Stimulated activated effector memory CD8-positive, alpha-beta T cell treated with anti-CD3 and anti-CD28 coated beads, Interleukin-12 subunit alpha, Interleukin-12 subunit beta, amount 100 ng/mL, for 72 hours (primary cell): Measurements from ENCODE around the gene TMEM131L.
A peak's percentile ranks its signal among the peaks of the same experiment; 100 is the strongest.

ENCODE experiments used
- ATAC-seq: fragments of 150-1000 bp; cut with Tn5 transposase; 2 replicates; pipeline ENCODE4 v1.10.0; 2021
- DNase-seq, 2 donors: peaks; one replicate each; pipeline ENCODE4 v3.0.0; 2021 to 2022; ENCODE audit warnings: low spot score in 2 of 2
- H3K27ac Mint-ChIP-seq: one replicate; pipeline ENCODE4 v1.8.0; 2022; ENCODE audit warnings: mild to moderate bottlenecking, mixed read lengths
- H3K36me3 Mint-ChIP-seq: one replicate; pipeline ENCODE4 v1.8.0; 2022; ENCODE audit warnings: mild to moderate bottlenecking, mixed read lengths
- H3K4me1 Mint-ChIP-seq: one replicate; pipeline ENCODE4 v1.8.0; 2022; ENCODE audit warnings: mixed read lengths
- H3K4me3 Mint-ChIP-seq: one replicate; pipeline ENCODE4 v1.8.0; 2022; ENCODE audit warnings: mild to moderate bottlenecking, mixed read lengths
- H3K9me3 Mint-ChIP-seq: one replicate; pipeline ENCODE4 v1.8.0; 2022; ENCODE audit warnings: mixed read lengths

Gene TMEM131L

DNA sequence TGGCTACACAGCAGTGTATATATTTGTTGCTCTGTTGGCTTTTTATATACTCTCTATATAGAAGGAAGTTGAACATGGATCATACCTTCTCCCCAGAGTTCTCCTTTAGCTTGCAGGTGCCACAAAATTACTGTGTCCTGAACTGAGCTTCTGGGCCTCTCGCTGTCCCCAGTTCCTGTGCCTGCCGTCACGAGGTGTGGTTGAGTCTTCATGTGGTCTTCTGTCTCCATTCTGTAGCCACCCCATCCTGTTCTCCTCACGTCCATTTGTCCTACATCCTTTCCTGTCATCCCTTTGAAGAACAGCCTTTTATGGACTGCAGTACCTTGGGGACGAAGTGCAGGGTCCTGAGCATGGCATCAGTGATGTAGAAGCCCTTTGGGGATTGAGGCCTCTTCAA, 14.5 kb downstream of the TMEM131L start:
- H3K36me3 Mint-ChIP-seq = peaks cover 21% of the 10 kb centered on the region
- no peaks in the 10 kb centered on the region for H3K9me3 Mint-ChIP-seq
- H3K27ac Mint-ChIP-seq = peak overlapping the region; percentile 80
- no peak overlapping the region for H3K4me3 Mint-ChIP-seq
- peaks cover 40% of the 10 kb centered on the region for H3K4me1 Mint-ChIP-seq
- DNase-seq = no peak
- ATAC-seq = no peak

GRCh38 chr4:153481478-153481877, 15.3 kb downstream of the TMEM131L start:
- no peak for ATAC-seq
- DNase-seq = no peak
- Mint-ChIP-seq H3K4me1 (peaks cover 48% of the 10 kb centered on the region), H3K4me3 (no peak overlapping the region), H3K9me3 (no peaks in the 10 kb centered on the region), H3K27ac (peak overlapping the region; percentile 80), H3K36me3 (peaks cover 13% of the 10 kb centered on the region)

- Mint-ChIP-seq H3K4me1 (peaks cover 61% of the 10 kb centered on the region), H3K9me3 (no peaks in the 10 kb centered on the region), H3K36me3 (peaks cover 25% of the 10 kb centered on the region), H3K27ac (peak overlapping the region; percentile 39), H3K4me3 (peak overlapping the region; percentile 53)
- no peak for DNase-seq
- ATAC-seq = no peak
Observed at GRCh38 chr4:153483432-153484418, 17.6 kb downstream of the TMEM131L start.

DNA sequence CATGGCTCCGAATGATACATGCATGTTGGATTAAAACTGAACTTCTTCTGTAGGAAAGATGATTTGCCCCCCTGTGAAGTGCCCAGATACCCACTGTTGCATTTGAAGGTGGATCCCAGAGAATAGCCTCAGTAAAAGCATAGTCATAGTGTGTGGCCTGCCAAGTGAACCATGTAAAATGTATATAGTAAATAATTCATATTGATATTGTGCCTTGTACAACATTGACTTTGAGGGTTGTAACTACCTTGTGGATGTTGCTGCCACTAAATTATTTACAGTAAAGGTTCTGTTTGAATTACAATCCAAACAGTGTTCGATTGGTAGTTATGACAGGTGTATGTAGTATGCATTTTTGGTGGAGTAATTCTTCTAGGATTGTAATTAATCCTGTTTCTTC, 19.2 kb downstream of the TMEM131L start:
- no peak for DNase-seq
- H3K4me3 Mint-ChIP-seq = no peak overlapping the region

GRCh38 chr4:153485860-153486259, 19.7 kb downstream of the TMEM131L start:
- no peak for DNase-seq
- Mint-ChIP-seq H3K27ac (no peak overlapping the region), H3K4me3 (no peak overlapping the region), H3K36me3 (peaks cover 26% of the 10 kb centered on the region), H3K9me3 (no peaks in the 10 kb centered on the region), H3K4me1 (peaks cover 64% of the 10 kb centered on the region)
- no peak for ATAC-seq

More for the DNA sequence above, 19.2 kb downstream of the TMEM131L start:
- peaks cover 26% of the 10 kb centered on the region for H3K36me3 Mint-ChIP-seq
- no peaks in the 10 kb centered on the region for H3K9me3 Mint-ChIP-seq
- H3K27ac Mint-ChIP-seq = no peak overlapping the region
- peaks cover 67% of the 10 kb centered on the region for H3K4me1 Mint-ChIP-seq
- ATAC-seq = no peak

DNA sequence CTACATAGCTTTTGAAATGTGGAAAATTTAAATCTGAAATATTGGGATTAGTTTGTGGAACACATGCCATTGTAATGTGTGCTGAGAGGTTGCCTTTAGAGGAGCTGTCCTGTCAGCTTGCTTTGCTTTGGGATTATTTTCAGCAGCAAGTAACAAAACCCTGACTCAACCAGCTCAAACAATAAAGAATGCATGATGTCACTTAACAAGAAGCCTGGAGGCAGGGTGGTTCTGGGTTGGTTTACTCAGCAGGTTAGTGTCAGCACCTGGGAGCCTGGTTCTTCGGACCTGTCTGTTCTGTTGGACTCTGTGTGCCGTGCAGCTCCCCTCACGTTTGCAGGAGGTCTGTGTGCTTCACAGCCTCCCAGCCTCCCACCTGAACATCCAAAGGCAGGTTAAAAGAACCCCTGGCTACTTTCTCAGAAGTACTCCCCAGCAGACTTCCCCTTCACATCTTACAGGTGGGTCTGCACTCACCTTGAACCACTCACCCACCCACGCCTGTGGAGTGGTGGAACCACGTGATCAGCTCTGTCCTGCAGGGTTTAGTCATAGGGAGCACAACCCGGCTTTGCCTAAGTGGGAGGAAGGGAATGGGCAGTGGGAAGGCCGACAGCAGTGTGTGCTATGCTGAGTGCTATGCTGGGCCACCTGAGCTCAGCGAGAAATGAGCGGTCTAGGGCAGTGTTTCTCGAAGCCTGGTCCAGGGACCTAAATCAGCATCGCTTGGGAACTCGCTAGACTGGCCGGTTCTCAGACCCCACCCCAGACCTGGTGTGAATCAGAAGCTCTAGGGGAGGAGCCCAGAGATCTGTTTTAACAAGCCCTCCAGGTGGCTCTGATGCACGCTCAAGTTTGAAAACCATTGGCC, 20.4 kb downstream of the TMEM131L start:
- Mint-ChIP-seq H3K36me3 (peaks cover 26% of the 10 kb centered on the region), H3K4me1 (peaks cover 65% of the 10 kb centered on the region), H3K27ac (peak overlapping the region; percentile 91), H3K4me3 (peak overlapping the region; percentile 69), H3K9me3 (no peaks in the 10 kb centered on the region)
- peak in 1 of 2 donors; percentile 53 for DNase-seq
- no peak for ATAC-seq

DNA sequence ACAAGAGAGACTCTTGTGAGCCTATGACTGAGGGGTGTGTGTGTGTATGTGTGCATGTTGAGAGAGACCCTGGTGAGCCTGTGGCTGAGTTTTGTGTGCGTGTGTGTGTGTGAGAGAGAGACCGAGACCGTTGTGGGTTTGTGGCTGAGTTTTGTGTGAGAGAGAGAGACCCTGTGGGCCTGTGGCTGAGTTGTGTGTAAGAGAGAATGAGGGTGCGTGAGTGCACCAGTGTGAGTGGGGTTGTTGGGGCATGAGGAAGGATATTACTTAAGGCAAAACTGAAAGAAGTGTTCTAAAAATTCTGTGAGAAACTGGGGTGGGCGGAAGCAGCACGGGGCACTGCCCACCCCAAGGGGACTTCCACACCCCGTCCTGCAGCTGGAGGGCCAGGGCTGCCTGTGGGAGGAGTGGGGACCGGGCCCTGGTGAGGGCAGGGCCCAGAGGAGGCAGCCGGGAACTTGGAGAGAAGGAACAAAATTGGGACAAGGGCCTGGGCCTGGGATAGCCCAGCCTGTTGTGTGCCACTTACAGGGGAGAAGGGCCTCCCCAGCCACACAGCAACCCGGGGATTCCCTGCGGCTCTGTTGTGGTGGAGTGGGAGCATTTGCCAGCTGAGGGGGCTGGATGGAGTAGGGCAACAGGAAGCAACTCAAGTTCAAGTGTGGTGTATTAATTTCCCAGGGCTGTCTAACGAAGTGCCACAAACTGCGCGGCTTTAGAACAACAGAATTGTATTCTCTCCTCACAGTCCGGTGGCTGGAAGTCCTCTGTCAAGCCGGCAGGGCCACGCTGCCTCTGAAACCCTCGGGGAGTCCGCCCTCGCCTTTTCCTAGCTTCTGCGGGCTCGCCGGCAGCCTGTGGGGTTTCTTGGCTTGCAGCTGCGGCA, 22.1 kb downstream of the TMEM131L start:
- Mint-ChIP-seq H3K4me1 (peaks cover 70% of the 10 kb centered on the region), H3K4me3 (peak overlapping the region; percentile 69), H3K36me3 (peaks cover 26% of the 10 kb centered on the region), H3K9me3 (no peaks in the 10 kb centered on the region), H3K27ac (peak overlapping the region; percentile 91)
- ATAC-seq (peak; percentile 82), DNase-seq (peak; percentile 58 to 85)

GRCh38 chr4:153489856-153490558, 23.8 kb downstream of the TMEM131L start:
- no peak for DNase-seq
- H3K36me3 Mint-ChIP-seq = peaks cover 27% of the 10 kb centered on the region
- H3K9me3 Mint-ChIP-seq = no peaks in the 10 kb centered on the region
- peak overlapping the region; percentile 69 for H3K4me3 Mint-ChIP-seq
- peaks cover 77% of the 10 kb centered on the region for H3K4me1 Mint-ChIP-seq
- H3K27ac Mint-ChIP-seq = peak overlapping the region; percentile 91
- no peak for ATAC-seq

DNA sequence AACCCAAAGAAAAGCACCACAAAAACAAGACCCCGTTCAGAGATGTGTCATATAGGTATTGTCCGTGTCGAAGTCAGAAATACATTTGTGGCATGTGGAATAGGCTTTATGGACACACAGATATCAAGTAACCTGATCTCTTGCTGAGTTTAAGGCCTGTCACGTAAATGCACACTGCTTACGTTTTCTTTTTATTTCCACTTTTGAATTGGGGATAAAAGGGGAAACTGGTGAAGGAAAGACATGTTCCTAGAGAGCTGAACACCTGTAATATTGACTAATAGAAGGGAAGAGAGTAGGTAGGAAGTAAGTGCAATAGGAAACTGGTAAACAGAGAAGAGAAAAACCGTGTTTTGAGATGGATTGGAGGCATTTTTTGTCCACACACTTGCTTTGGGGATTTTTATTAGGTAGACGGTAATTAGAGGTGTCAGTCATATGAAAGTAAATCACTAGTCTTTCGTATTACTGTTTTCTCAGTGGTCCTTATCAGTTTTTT, 24.9 kb downstream of the TMEM131L start:
- DNase-seq (peak in 1 of 2 donors; percentile 20), ATAC-seq (no peak)
- Mint-ChIP-seq H3K27ac (peak overlapping the region; percentile 63), H3K9me3 (no peaks in the 10 kb centered on the region), H3K36me3 (peaks cover 33% of the 10 kb centered on the region), H3K4me3 (peak overlapping the region; percentile 69), H3K4me1 (peaks cover 81% of the 10 kb centered on the region)

GRCh38 chr4:153494562-153494961, 28.4 kb downstream of the TMEM131L start:
- H3K27ac Mint-ChIP-seq = peak overlapping the region; percentile 84
- no peaks in the 10 kb centered on the region for H3K9me3 Mint-ChIP-seq
- no peak for ATAC-seq
- H3K4me3 Mint-ChIP-seq = no peak overlapping the region
- H3K4me1 Mint-ChIP-seq = peaks cover 81% of the 10 kb centered on the region
- DNase-seq = peak in 1 of 2 donors; percentile 38
- H3K36me3 Mint-ChIP-seq = peaks cover 21% of the 10 kb centered on the region

DNA sequence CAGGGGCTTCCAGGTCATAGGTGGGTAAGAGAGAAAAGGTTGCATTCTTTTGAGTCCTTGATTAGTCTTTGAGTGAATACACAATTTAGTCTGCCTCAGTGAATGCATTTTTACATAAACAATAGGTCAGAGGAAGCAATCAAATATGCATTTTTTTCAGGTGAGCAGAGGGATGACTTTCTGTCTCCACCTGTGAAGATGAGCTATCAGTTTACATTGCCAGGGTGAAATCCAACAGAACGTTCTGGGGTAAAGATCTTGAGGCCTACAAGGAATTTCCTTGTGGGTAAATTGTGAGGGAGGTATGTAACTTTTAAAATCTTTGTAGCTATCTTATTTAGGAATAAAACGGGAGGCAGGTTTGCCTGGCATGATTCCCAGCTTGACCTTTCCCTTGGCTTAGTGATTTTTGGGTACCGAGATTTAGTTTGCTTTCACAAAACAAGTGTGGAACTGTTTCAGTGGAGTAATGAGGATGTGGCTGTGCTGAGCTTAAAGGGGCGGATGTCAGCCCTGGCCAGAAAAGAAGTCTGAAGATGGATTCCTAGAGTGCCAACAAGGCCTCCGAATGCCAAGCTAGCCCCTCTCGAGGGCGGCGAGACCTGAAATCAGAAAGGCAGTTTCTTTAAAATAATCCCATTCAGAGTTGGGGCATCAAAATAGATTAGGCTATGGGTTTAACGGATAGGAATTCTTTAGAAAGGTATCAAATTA, 29.5 kb downstream of the TMEM131L start:
- Mint-ChIP-seq H3K36me3 (peaks cover 18% of the 10 kb centered on the region), H3K27ac (peak overlapping the region; percentile 84), H3K4me1 (peaks cover 84% of the 10 kb centered on the region), H3K9me3 (no peaks in the 10 kb centered on the region), H3K4me3 (peak overlapping the region; percentile 13)
- ATAC-seq = no peak
- peak in 1 of 2 donors; percentile 41 for DNase-seq

- ATAC-seq = peak; percentile 92
- H3K36me3 Mint-ChIP-seq = peaks cover 18% of the 10 kb centered on the region
- H3K4me1 Mint-ChIP-seq = peaks cover 79% of the 10 kb centered on the region
- peak in 1 of 2 donors; percentile 51 for DNase-seq
- H3K27ac Mint-ChIP-seq = peak overlapping the region; percentile 84
- H3K9me3 Mint-ChIP-seq = no peaks in the 10 kb centered on the region
- H3K4me3 Mint-ChIP-seq = peak overlapping the region; percentile 55
Observed at GRCh38 chr4:153497091-153497531, 31.0 kb downstream of the TMEM131L start.
